Natural killer cell (primary cell): ENCODE data around the gene BLID. TPM values are rescaled to one million over a fixed set of nuclear protein-coding genes. Genes with fewer than 3 reads are reported as not detected.

Experiments used
- ATAC-seq, 3 donors: fragments of 150-1000 bp in 2 of 3; fragments of 200-7000 bp in 1 of 3; cut with Tn5 transposase; 1 replicate in 1 of 3; 2 replicates in 2 of 3; pipeline ENCODE4 v1.10.0; 2021; ENCODE audit warnings: mild to moderate bottlenecking in 2 of 3, moderate library complexity in 2 of 3
- DNase-seq, 2 donors: peaks; one replicate each; pipeline versions ENCODE4 v3.0.0 to v3.0.0-alpha.2; 2013 to 2021; ENCODE audit warnings: mixed read lengths in 1 of 2
- H3K27ac ChIP-seq: one replicate; pipeline ENCODE4 v1.5.1; 2013; ENCODE audit warnings: mild to moderate bottlenecking, low read length
- H3K27me3 ChIP-seq: one replicate; pipeline ENCODE4 v1.6.1; 2013; ENCODE audit warnings: low read length; ENCODE audit not compliant: control insufficient read depth, insufficient read depth
- H3K36me3 ChIP-seq: one replicate; pipeline ENCODE4 v1.6.1; 2013; ENCODE audit warnings: low read length; ENCODE audit not compliant: control insufficient read depth, insufficient read depth
- H3K4me1 ChIP-seq: one replicate; pipeline ENCODE4 v1.6.1; 2013; ENCODE audit warnings: low read length; ENCODE audit not compliant: control insufficient read depth, insufficient read depth
- H3K4me3 ChIP-seq: one replicate; pipeline ENCODE4 v1.5.1; 2013; ENCODE audit warnings: low read length
- H3K9me3 ChIP-seq: one replicate; pipeline ENCODE4 v1.6.1; 2013; ENCODE audit warnings: low read length; ENCODE audit not compliant: control insufficient read depth, insufficient read depth
- H3K27ac Mint-ChIP-seq, 2 donors: one replicate each; pipeline ENCODE4 v1.8.0; 2022; ENCODE audit warnings: mild to moderate bottlenecking in 2 of 2, mixed read lengths in 2 of 2, moderate library complexity in 1 of 2
- H3K27me3 Mint-ChIP-seq, 2 donors: one replicate each; pipeline ENCODE4 v1.8.0; 2022; ENCODE audit warnings: low read depth in 2 of 2, mixed read lengths in 2 of 2
- H3K36me3 Mint-ChIP-seq: one replicate; pipeline ENCODE4 v1.8.0; 2022; ENCODE audit warnings: mixed read lengths
- H3K4me1 Mint-ChIP-seq, 2 donors: one replicate each; pipeline ENCODE4 v1.8.0; 2022; ENCODE audit warnings: mixed read lengths in 2 of 2
- H3K4me3 Mint-ChIP-seq: one replicate; pipeline ENCODE4 v1.8.0; 2022; ENCODE audit warnings: mild to moderate bottlenecking, moderate library complexity, mixed read lengths
- H3K9me3 Mint-ChIP-seq, 2 donors: one replicate each; pipeline ENCODE4 v1.8.0; 2022; ENCODE audit warnings: mixed read lengths in 2 of 2
- CTCF ChIP-seq: fragments of 200-600 bp; IDR thresholded peaks from one replicate; pipeline ENCODE4 v1.8.0; 2022; ENCODE audit warnings: antibody characterized with exemption
- WGBS: methylation state at CpG from one replicate; pipeline ENCODE4 v1.1.7; 2013; ENCODE audit warnings: missing lambda C conversion rate; ENCODE audit not compliant: insufficient coverage; 5-methylcytosine and 5-hydroxymethylcytosine counted together
- intact Hi-C: fragments of 100-400 bp; cut with micrococcal nuclease; formaldehyde crosslinking; loops from one replicate; pipeline ENCODE4 v1.14.2; 2022
- total RNA-seq, 4 donors: library from RNA; stranded (reverse); fragments of 120-200 nt in 1 of 4; gene quantifications; one replicate each; pipeline versions ENCODE4 v1.2.3 to v1.2.4, GENCODE V29; 2013 to 2022

The BLID gene
- total RNA-seq, 3 donors from 2014 or later (not counting 1 experiment from before 2014, with no cell fraction given): not detected

DNA sequence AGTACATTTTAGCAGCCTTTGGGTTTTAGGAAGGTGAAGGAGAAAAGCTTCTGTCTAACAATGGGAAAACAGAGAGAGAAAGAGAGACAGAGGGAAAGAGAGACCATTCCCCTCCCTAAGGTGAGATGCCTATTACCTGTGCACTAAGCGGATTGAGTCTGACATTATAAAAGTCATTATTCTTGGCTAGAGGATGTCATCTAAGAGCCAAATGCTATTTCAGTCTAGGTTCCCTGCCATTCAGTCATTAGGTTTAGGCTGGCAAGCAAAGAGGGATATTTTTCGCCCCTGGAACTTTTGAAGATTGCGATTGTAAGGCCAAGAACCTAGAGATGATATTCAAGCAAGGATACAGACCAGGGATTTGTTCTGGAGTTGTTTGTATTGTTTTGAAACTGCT lies 7.2 kb downstream of the BLID start:
- H3K36me3 Mint-ChIP-seq: no peaks in the 10 kb centered on the region
- H3K4me3 Mint-ChIP-seq: no peak overlapping the region
- no peak overlapping the region for H3K27ac Mint-ChIP-seq
- H3K9me3 Mint-ChIP-seq: peaks cover 0 to 4% of the 10 kb centered on the region in 2 donors
- no peak overlapping the region for H3K27ac ChIP-seq
- no peak overlapping the region for H3K4me3 ChIP-seq
- H3K9me3 ChIP-seq: no peaks in the 10 kb centered on the region
- peaks cover 1% of the 10 kb centered on the region for H3K27me3 ChIP-seq
- WGBS: 95% methylated on average over 3 of the region's 3 CpGs
- no peaks in the 10 kb centered on the region for H3K4me1 Mint-ChIP-seq
- peaks cover 13 to 28% of the 10 kb centered on the region in 2 donors for H3K27me3 Mint-ChIP-seq
- ATAC-seq (no peak), DNase-seq (no peak)
- H3K4me1 ChIP-seq: no peaks in the 10 kb centered on the region
- intact Hi-C loops: no loop called here
- H3K36me3 ChIP-seq: no peaks in the 10 kb centered on the region
- TF ChIP-seq CTCF: no peak

DNA sequence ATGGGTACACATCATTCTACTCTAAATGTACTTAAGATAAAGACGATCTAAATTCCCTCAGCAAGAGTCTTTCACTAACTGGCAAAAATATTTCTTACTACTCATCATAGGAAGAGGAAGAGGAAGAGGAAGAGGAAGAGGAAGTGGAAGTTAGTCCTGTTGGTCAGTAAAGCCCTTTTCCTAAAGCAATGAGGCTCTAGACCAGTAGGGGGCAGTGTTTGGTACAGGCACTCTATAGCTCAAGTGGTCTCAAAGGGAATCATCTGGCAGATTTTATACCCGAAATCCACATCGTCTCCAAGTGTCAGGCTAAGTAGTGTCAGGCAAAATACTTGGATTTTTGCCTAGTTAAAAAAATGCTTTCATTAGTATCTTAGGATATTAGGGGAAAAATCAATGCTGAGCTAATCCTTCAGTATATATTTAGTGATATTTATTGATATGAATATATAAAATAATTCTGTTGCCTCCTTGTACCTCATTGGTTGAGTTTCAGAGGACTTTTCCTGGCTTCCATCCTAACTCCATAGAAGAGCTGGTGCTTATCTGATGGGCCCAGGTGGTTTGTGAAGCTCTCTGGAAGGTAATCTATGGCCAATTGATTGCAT lies 7.7 kb downstream of the BLID start:
- DNase-seq: no peak
- Mint-ChIP-seq H3K4me1 (no peaks in the 10 kb centered on the region), H3K36me3 (no peaks in the 10 kb centered on the region), H3K27me3 (peaks cover 13 to 28% of the 10 kb centered on the region in 2 donors), H3K4me3 (no peak overlapping the region), H3K27ac (no peak overlapping the region), H3K9me3 (peaks cover 0 to 4% of the 10 kb centered on the region in 2 donors)
- peaks cover 2% of the 10 kb centered on the region for H3K27me3 ChIP-seq
- no peak for TF ChIP-seq CTCF
- no peaks in the 10 kb centered on the region for H3K4me1 ChIP-seq
- H3K4me3 ChIP-seq: no peak overlapping the region
- H3K36me3 ChIP-seq: no peaks in the 10 kb centered on the region
- intact Hi-C loops: no loop called here
- no peak for ATAC-seq
- no peak overlapping the region for H3K27ac ChIP-seq
- 65% methylated on average over 2 of the region's 3 CpGs for WGBS
- H3K9me3 ChIP-seq: no peaks in the 10 kb centered on the region

DNA sequence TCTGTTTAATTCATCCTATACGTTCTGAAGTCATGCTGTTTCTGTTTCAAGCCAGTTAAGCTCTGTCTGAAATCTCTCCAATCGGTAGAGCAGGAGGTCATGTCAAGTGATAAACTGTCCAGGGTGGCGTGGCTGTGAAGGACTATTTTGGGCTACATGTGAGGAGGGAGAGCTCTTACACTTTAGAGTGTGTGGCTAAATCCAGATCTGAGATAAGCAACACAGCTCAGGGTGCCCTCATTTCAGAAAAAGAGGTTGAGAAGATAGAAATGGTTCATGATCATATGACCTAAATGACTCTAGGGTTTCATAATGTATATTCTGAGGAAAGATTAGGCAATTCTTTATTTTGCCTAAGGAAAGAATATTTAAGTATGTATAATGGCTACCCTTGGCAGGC lies 8.4 kb downstream of the BLID start:
- 29% methylated on average over 3 of the region's 3 CpGs for WGBS

More for the DNA sequence above, 8.4 kb downstream of the BLID start:
- DNase-seq (no peak), ATAC-seq (no peak)
- H3K36me3 ChIP-seq: no peaks in the 10 kb centered on the region
- peaks cover 2% of the 10 kb centered on the region for H3K27me3 ChIP-seq
- H3K9me3 ChIP-seq: no peaks in the 10 kb centered on the region
- Mint-ChIP-seq H3K4me1 (no peaks in the 10 kb centered on the region), H3K36me3 (no peaks in the 10 kb centered on the region), H3K4me3 (no peak overlapping the region), H3K27ac (no peak overlapping the region), H3K27me3 (peaks cover 13 to 28% of the 10 kb centered on the region in 2 donors), H3K9me3 (peaks cover 0 to 4% of the 10 kb centered on the region in 2 donors)
- no peaks in the 10 kb centered on the region for H3K4me1 ChIP-seq
- no peak overlapping the region for H3K27ac ChIP-seq
- intact Hi-C loops: no loop called here
- no peak overlapping the region for H3K4me3 ChIP-seq
- no peak for TF ChIP-seq CTCF
